Measurements from ENCODE around the gene STXBP1. TPM values are rescaled to one million over a fixed set of nuclear protein-coding genes. Genes with fewer than 3 reads are reported as not detected.

The STXBP1 gene
- total and polyA plus RNA-seq, 7 experiments from 2014 or later, result 3.0 to 17.8 (median 13.5) TPM

- H3K36me3 Mint-ChIP-seq, result no peaks in the 10 kb centered on the region
- Histone ChIP-seq H3K27ac (ENCODE audit: low read depth, low read length) (no peak overlapping the region), H3K4me1 (ENCODE audit: control insufficient read depth in 2 of 2, insufficient read depth in 2 of 2, low read length in 2 of 2) (no peaks in the 10 kb centered on the region), H3K27me3 (ENCODE audit: control insufficient read depth in 2 of 2, insufficient read depth in 2 of 2, low read length in 2 of 2) (no peaks in the 10 kb centered on the region), H3K36me3 (ENCODE audit: control insufficient read depth in 2 of 3, insufficient read depth in 3 of 3, low read length in 3 of 3) (no peaks in the 10 kb centered on the region), H3K4me3 (ENCODE audit: low read length) (no peak overlapping the region), H3K9me3 (ENCODE audit: control insufficient read depth in 2 of 3, low read length in 3 of 3) (no peaks in the 10 kb centered on the region)
- H3K27me3 Mint-ChIP-seq, result peaks cover 0 to 22% (median 5%) of the 10 kb centered on the region in 5 donors
- ATAC-seq (peak; percentile 57), DNase-seq (peak in 3 of 9 donors; percentile 25 to 36 (median 30))
- POLR2A ChIA-PET, result interaction anchor here (0.8 to 1.1 kb wide), 2 partner anchors 14 to 145 kb away, joined by 3 to 5 read pairs; partner anchors contain the start of gene TOR2A
- H3K27ac Mint-ChIP-seq, result no peak overlapping the region
- H3K4me1 Mint-ChIP-seq, result peaks cover 0 to 9% (median 0%) of the 10 kb centered on the region in 7 donors
- H3K4me3 Mint-ChIP-seq, result no peak overlapping the region
- intact Hi-C loops (cut with micrococcal nuclease), result loop anchor here (1.0 to 5.0 kb wide), 8 partner anchors 23 to 331 kb away; partner anchors contain the start of genes PTRH1 (in 1 of the 2), SH2D3C (in 1 of the 2), STXBP1 (in 1 of the 2) and TTC16 (in 1 of the 2)
- peaks cover 0 to 2% (median 0%) of the 10 kb centered on the region in 11 donors for H3K9me3 Mint-ChIP-seq
- CTCF ChIA-PET, result interaction anchor here (0.6 to 5.2 kb wide), 15 partner anchors 14 to 331 kb away, joined by 3 to 36 read pairs (median 4); partner anchors contain the start of genes ST6GALNAC4 and TOR2A
Measured at GRCh38 chr9:127589955-127590370, 22.1 kb upstream of the STXBP1 start.

- H3K27me3 Mint-ChIP-seq, result no peaks in the 10 kb centered on the region
- no peak overlapping the region for H3K4me3 Mint-ChIP-seq
- H3K36me3 Mint-ChIP-seq, result no peaks in the 10 kb centered on the region
- no peaks in the 10 kb centered on the region for H3K36me3 ChIP-seq (ENCODE audit: control insufficient read depth in 2 of 3, insufficient read depth in 3 of 3, low read length in 3 of 3)
- ATAC-seq (no peak), DNase-seq (no peak)
- no peaks in the 10 kb centered on the region for H3K9me3 Mint-ChIP-seq
- no peaks in the 10 kb centered on the region for H3K4me1 ChIP-seq (ENCODE audit: control insufficient read depth in 2 of 2, insufficient read depth in 2 of 2, low read length in 2 of 2)
- no peaks in the 10 kb centered on the region for H3K27me3 ChIP-seq (ENCODE audit: control insufficient read depth in 2 of 2, insufficient read depth in 2 of 2, low read length in 2 of 2)
- intact Hi-C loops (cut with micrococcal nuclease), result no loop called here
- H3K9me3 ChIP-seq (ENCODE audit: control insufficient read depth in 2 of 3, low read length in 3 of 3), result no peaks in the 10 kb centered on the region
- POLR2A ChIA-PET, result no interaction called here
- CTCF ChIA-PET, result interaction anchor here (0.7 to 1.3 kb wide), 3 partner anchors 10 to 325 kb away, joined by 3 to 6 read pairs (median 4); no protein-coding TSS in a partner anchor
- no peak overlapping the region for H3K27ac ChIP-seq (ENCODE audit: low read depth, low read length)
- no peaks in the 10 kb centered on the region for H3K4me1 Mint-ChIP-seq
- H3K4me3 ChIP-seq (ENCODE audit: low read length), result no peak overlapping the region
- no peak overlapping the region for H3K27ac Mint-ChIP-seq
Measured at GRCh38 chr9:127595611-127596010, 16.5 kb upstream of the STXBP1 start.

DNA sequence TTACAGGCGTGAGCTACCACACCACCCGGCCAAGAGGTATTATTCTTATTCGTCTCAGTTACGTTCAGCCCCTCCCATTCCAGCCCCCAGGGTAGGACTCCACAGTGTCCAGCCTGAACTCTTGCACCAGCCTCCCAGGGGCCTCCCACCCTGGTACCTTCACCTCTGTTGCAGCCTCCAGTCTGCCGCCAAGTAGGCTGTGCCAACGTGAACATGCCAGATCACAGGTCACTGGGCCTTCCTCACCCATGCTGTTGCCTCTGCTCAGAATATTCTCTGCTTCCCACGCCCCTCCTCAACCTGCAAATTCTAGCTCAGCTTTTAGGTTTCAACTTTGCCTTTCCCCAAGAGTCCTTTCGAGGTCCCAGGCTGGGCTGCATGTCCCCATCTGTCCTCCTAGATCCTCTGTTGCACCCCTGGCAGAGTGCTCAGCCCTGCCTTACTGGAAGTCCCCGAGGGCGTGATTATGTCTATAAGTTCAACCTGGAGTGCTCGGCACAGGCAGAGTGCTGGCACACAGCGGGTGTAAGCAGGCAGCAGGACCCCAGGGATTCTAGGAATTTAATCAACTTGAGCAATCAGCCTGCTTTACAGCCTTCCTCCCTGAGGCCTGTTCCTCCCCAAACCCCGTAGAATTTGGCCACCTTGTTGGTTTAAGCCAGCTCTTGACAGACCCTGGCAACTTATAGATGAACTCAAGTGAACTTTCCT is 13.1 kb upstream of the STXBP1 start:
- DNase-seq (no peak), ATAC-seq (no peak)
- Mint-ChIP-seq H3K27ac (no peak overlapping the region), H3K36me3 (no peaks in the 10 kb centered on the region), H3K9me3 (no peaks in the 10 kb centered on the region), H3K4me3 (no peak overlapping the region), H3K4me1 (peaks cover 0 to 2% (median 0%) of the 10 kb centered on the region in 7 donors), H3K27me3 (peaks cover 0 to 7% (median 0%) of the 10 kb centered on the region in 5 donors)
- POLR2A ChIA-PET, result no interaction called here
- Histone ChIP-seq H3K36me3 (ENCODE audit: control insufficient read depth in 2 of 3, insufficient read depth in 3 of 3, low read length in 3 of 3) (no peaks in the 10 kb centered on the region), H3K4me1 (ENCODE audit: control insufficient read depth in 2 of 2, insufficient read depth in 2 of 2, low read length in 2 of 2) (no peaks in the 10 kb centered on the region), H3K27ac (ENCODE audit: low read depth, low read length) (no peak overlapping the region), H3K9me3 (ENCODE audit: control insufficient read depth in 2 of 3, low read length in 3 of 3) (no peaks in the 10 kb centered on the region), H3K27me3 (ENCODE audit: control insufficient read depth in 2 of 2, insufficient read depth in 2 of 2, low read length in 2 of 2) (no peaks in the 10 kb centered on the region), H3K4me3 (ENCODE audit: low read length) (no peak overlapping the region)
- intact Hi-C loops (cut with micrococcal nuclease), result no loop called here
- CTCF ChIA-PET, result no interaction called here

- intact Hi-C loops (cut with micrococcal nuclease), result no loop called here
- CTCF ChIA-PET, result no interaction called here
- no peak for ATAC-seq
- no peaks in the 10 kb centered on the region for H3K9me3 Mint-ChIP-seq
- H3K36me3 ChIP-seq (ENCODE audit: control insufficient read depth in 2 of 3, insufficient read depth in 3 of 3, low read length in 3 of 3), result no peaks in the 10 kb centered on the region
- H3K9me3 ChIP-seq (ENCODE audit: control insufficient read depth in 2 of 3, low read length in 3 of 3), result no peaks in the 10 kb centered on the region
- H3K36me3 Mint-ChIP-seq, result no peaks in the 10 kb centered on the region
- no peak for DNase-seq
- no peak overlapping the region for H3K4me3 ChIP-seq (ENCODE audit: low read length)
- H3K27me3 Mint-ChIP-seq, result peaks cover 0 to 7% (median 0%) of the 10 kb centered on the region in 5 donors
- H3K4me1 ChIP-seq (ENCODE audit: control insufficient read depth in 2 of 2, insufficient read depth in 2 of 2, low read length in 2 of 2), result no peaks in the 10 kb centered on the region
- H3K27ac Mint-ChIP-seq, result peak overlapping the region in 1 of 9 donors; percentile 3
- peaks cover 0 to 2% (median 0%) of the 10 kb centered on the region in 7 donors for H3K4me1 Mint-ChIP-seq
- no peak overlapping the region for H3K27ac ChIP-seq (ENCODE audit: low read depth, low read length)
- no peak overlapping the region for H3K4me3 Mint-ChIP-seq
- POLR2A ChIA-PET, result no interaction called here
- H3K27me3 ChIP-seq (ENCODE audit: control insufficient read depth in 2 of 2, insufficient read depth in 2 of 2, low read length in 2 of 2), result no peaks in the 10 kb centered on the region
Measured at GRCh38 chr9:127599550-127599891, 12.6 kb upstream of the STXBP1 start.

GRCh38 chr9:127603226-127603625 is 8.9 kb upstream of the STXBP1 start:
- Histone ChIP-seq H3K27ac (ENCODE audit: low read depth, low read length) (no peak overlapping the region), H3K36me3 (ENCODE audit: control insufficient read depth in 2 of 3, insufficient read depth in 3 of 3, low read length in 3 of 3) (no peaks in the 10 kb centered on the region), H3K4me3 (ENCODE audit: low read length) (no peak overlapping the region), H3K27me3 (ENCODE audit: control insufficient read depth in 2 of 2, insufficient read depth in 2 of 2, low read length in 2 of 2) (no peaks in the 10 kb centered on the region), H3K9me3 (ENCODE audit: control insufficient read depth in 2 of 3, low read length in 3 of 3) (no peaks in the 10 kb centered on the region), H3K4me1 (ENCODE audit: control insufficient read depth in 2 of 2, insufficient read depth in 2 of 2, low read length in 2 of 2) (peaks cover 0 to 2% of the 10 kb centered on the region in 2 donors)
- Mint-ChIP-seq H3K4me3 (no peak overlapping the region), H3K9me3 (no peaks in the 10 kb centered on the region), H3K27ac (no peak overlapping the region), H3K27me3 (peaks cover 0 to 14% (median 0%) of the 10 kb centered on the region in 5 donors), H3K4me1 (peaks cover 7 to 9% (median 8%) of the 10 kb centered on the region in 7 donors), H3K36me3 (no peaks in the 10 kb centered on the region)
- ChIA-PET POLR2A (interaction anchor here (0.6 kb wide), 1 partner anchor 403 kb away, joined by 4 read pairs; no protein-coding TSS in a partner anchor), CTCF (interaction anchor here (1.4 kb wide), 1 partner anchor 13 kb away, joined by 3 read pairs; no protein-coding TSS in a partner anchor)
- intact Hi-C loops (cut with micrococcal nuclease), result no loop called here
- ATAC-seq, result no peak
- no peak for DNase-seq

DNA sequence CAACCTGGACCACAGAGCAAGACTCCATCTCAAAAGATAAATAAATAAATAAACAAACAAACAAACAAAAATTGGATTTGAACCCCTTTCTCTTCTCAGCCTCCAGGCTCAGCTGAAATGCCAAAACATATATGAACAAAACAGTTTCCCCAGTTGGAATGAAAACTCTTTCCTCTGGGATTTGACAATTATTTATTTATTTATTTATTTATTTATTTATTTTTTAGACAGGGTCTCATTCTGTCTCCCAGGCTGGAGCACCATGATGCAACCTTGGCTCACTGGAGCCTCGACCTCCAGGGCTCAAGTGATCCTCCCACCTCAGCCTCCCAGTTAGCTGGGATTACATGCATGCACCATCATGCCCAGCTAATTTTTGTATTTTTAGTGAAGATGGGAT is 6.0 kb upstream of the STXBP1 start:
- H3K36me3 Mint-ChIP-seq, result no peaks in the 10 kb centered on the region
- peaks cover 16 to 25% (median 20%) of the 10 kb centered on the region in 7 donors for H3K4me1 Mint-ChIP-seq
- Histone ChIP-seq H3K27ac (ENCODE audit: low read depth, low read length) (no peak overlapping the region), H3K27me3 (ENCODE audit: control insufficient read depth in 2 of 2, insufficient read depth in 2 of 2, low read length in 2 of 2) (no peaks in the 10 kb centered on the region), H3K4me1 (ENCODE audit: control insufficient read depth in 2 of 2, insufficient read depth in 2 of 2, low read length in 2 of 2) (peaks cover 5 to 7% of the 10 kb centered on the region in 2 donors), H3K9me3 (ENCODE audit: control insufficient read depth in 2 of 3, low read length in 3 of 3) (no peaks in the 10 kb centered on the region), H3K36me3 (ENCODE audit: control insufficient read depth in 2 of 3, insufficient read depth in 3 of 3, low read length in 3 of 3) (no peaks in the 10 kb centered on the region), H3K4me3 (ENCODE audit: low read length) (no peak overlapping the region)
- no peak overlapping the region for H3K27ac Mint-ChIP-seq
- peaks cover 0 to 27% (median 11%) of the 10 kb centered on the region in 5 donors for H3K27me3 Mint-ChIP-seq
- ChIA-PET POLR2A (interaction anchor here (0.6 kb wide), 1 partner anchor 28 kb away, joined by 9 read pairs; no protein-coding TSS in a partner anchor), CTCF (interaction anchor here (0.6 kb wide), 1 partner anchor 637 kb away, joined by 3 read pairs; no protein-coding TSS in a partner anchor)
- ATAC-seq (no peak), DNase-seq (no peak)
- H3K9me3 Mint-ChIP-seq, result no peaks in the 10 kb centered on the region
- intact Hi-C loops (cut with micrococcal nuclease), result no loop called here
- no peak overlapping the region for H3K4me3 Mint-ChIP-seq
